Stimulated activated CD8-positive, alpha-beta memory T cell treated with anti-CD3 and anti-CD28 coated beads, Interleukin-4, amount 100 ng/mL, for 48 hours (primary cell): ENCODE measurements around the gene SLC12A2.

Experiments
- DNase-seq: peaks from one replicate; pipeline ENCODE4 v3.0.0-alpha.2; 2020

The SLC12A2 gene

GRCh38 chr5:128097781-128098180 is 14.2 kb downstream of the SLC12A2 start:
- DNase-seq = no peak

GRCh38 chr5:128099944-128100343 is 16.4 kb downstream of the SLC12A2 start:
- DNase-seq = no peak

- no peak for DNase-seq
These were observed 17.4 kb downstream of the SLC12A2 start for GRCh38 chr5:128100860-128101557.

GRCh38 chr5:128101676-128102075 is 18.1 kb downstream of the SLC12A2 start:
- no peak for DNase-seq

- DNase-seq = no peak
These were observed 21.6 kb downstream of the SLC12A2 start for GRCh38 chr5:128105203-128105602.

GRCh38 chr5:128109138-128109537 is 25.6 kb downstream of the SLC12A2 start:
- no peak for DNase-seq

GRCh38 chr5:128109766-128110165 is 26.2 kb downstream of the SLC12A2 start:
- no peak for DNase-seq

- DNase-seq = no peak
These were observed 28.4 kb downstream of the SLC12A2 start for GRCh38 chr5:128111818-128112448.

GRCh38 chr5:128116445-128116844 is 32.9 kb downstream of the SLC12A2 start:
- no peak for DNase-seq

GRCh38 chr5:128118214-128118613 is 34.6 kb downstream of the SLC12A2 start:
- DNase-seq = no peak

GRCh38 chr5:128121651-128122050 is 38.1 kb downstream of the SLC12A2 start:
- DNase-seq = no peak

GRCh38 chr5:128123936-128124335 is 40.4 kb downstream of the SLC12A2 start:
- no peak for DNase-seq

- no peak for DNase-seq
These were observed 42.7 kb downstream of the SLC12A2 start for GRCh38 chr5:128126241-128126640.

- no peak for DNase-seq
These were observed 48.9 kb downstream of the SLC12A2 start for GRCh38 chr5:128132499-128132898.

GRCh38 chr5:128135286-128135685 is 51.7 kb downstream of the SLC12A2 start:
- no peak for DNase-seq

- DNase-seq = no peak
These were observed 60.3 kb downstream of the SLC12A2 start for GRCh38 chr5:128143911-128144310.

- DNase-seq = no peak
These were observed 60.9 kb downstream of the SLC12A2 start for GRCh38 chr5:128144491-128144890.

GRCh38 chr5:128146671-128147070 is 63.1 kb downstream of the SLC12A2 start:
- DNase-seq = no peak

- DNase-seq = no peak
These were observed 71.4 kb downstream of the SLC12A2 start for GRCh38 chr5:128154943-128155342.

GRCh38 chr5:128155776-128156175 is 72.2 kb downstream of the SLC12A2 start:
- no peak for DNase-seq

- DNase-seq = no peak
These were observed 73.0 kb downstream of the SLC12A2 start for GRCh38 chr5:128156521-128156920.

GRCh38 chr5:128158342-128158741 is 74.8 kb downstream of the SLC12A2 start:
- no peak for DNase-seq

- no peak for DNase-seq
These were observed 80.4 kb downstream of the SLC12A2 start for GRCh38 chr5:128163991-128164390.

- no peak for DNase-seq
These were observed 85.9 kb downstream of the SLC12A2 start for GRCh38 chr5:128169401-128170017.
